ENCODE measurements around the gene SMIM22. TPM values are rescaled to one million over a fixed set of nuclear protein-coding genes. Genes with fewer than 3 reads are reported as not detected.

SMIM22 gene
- 5.5 and 16.4 TPM in 2 replicates for total RNA-seq

GRCh38 chr16:4795181-4795827 is at the start of gene SMIM22:
Gene SMIM22, plus strand, starts transcription at chr16:4795369. Its CDS starts 366 bp downstream, at chr16:4795735.

GRCh38 chr16:4766875-4767628 is 28.1 kb upstream of the SMIM22 start, which contains the start of gene ZNF500:
Gene ZNF500, minus strand, starts transcription at chr16:4767162. Its CDS starts 1,184 bp downstream, at chr16:4765978.

GRCh38 chr16:4787627-4788482 is 7.3 kb upstream of the SMIM22 start, which contains the start of gene SEPTIN12:
Gene SEPTIN12, minus strand, starts transcription at chr16:4788345. Its CDS starts 700 bp downstream, at chr16:4787645.

GRCh38 chr16:4801962-4802658 is 6.9 kb downstream of the SMIM22 start, which contains the start of gene ROGDI:
Gene ROGDI, minus strand, starts transcription at chr16:4802633. Its CDS starts 62 bp downstream, at chr16:4802571.

Other genes starting within 250 kb of the SMIM22 start
- gene C16orf96, start 239.0 kb upstream of the SMIM22 start, total RNA-seq = under 0.01 TPM in 1 of 2 replicates, not detected in the other
- 5.5 and 6.3 TPM in 2 replicates for gene UBALD1, start 180.5 kb upstream of the SMIM22 start, total RNA-seq
- 10.2 and 15.4 TPM in 2 replicates for gene MGRN1, start 170.5 kb upstream of the SMIM22 start, total RNA-seq
- 21.7 and 31.5 TPM in 2 replicates for gene NUDT16L1, start 101.8 kb upstream of the SMIM22 start, total RNA-seq
- gene ANKS3, start 61.1 kb upstream of the SMIM22 start, total RNA-seq = 15.1 and 18.8 TPM in 2 replicates
- under 0.01 TPM in 1 of 2 replicates, not detected in the other for gene DNAAF8, start 60.8 kb upstream of the SMIM22 start, total RNA-seq
- gene ZNF500, start 28.2 kb upstream of the SMIM22 start, total RNA-seq = 4.7 and 8.4 TPM in 2 replicates
- not detected in 2 replicates for gene SEPTIN12, start 7.0 kb upstream of the SMIM22 start, total RNA-seq
- 15.3 and 20.7 TPM in 2 replicates for gene ROGDI, start 7.3 kb downstream of the SMIM22 start, total RNA-seq
- gene GLYR1, start 51.9 kb downstream of the SMIM22 start, total RNA-seq = 41.0 and 48.6 TPM in 2 replicates
- 27.5 TPM in 2 replicates for gene UBN1, start 52.1 kb downstream of the SMIM22 start, total RNA-seq
- gene PPL, start 141.8 kb downstream of the SMIM22 start, total RNA-seq = 88.0 and 150 TPM in 2 replicates
- gene SEC14L5, start 163.0 kb downstream of the SMIM22 start, total RNA-seq = under 0.01 and 0.43 TPM in 2 replicates
- gene NAGPA, start 238.6 kb downstream of the SMIM22 start, total RNA-seq = 16.6 and 17.9 TPM in 2 replicates

Data from tracheal epithelial cell (primary cell).